Colon (tissue), 2 donors: ENCODE results near the gene CHDH.

Experiments
- FAIRE-seq: peaks from 2 replicates; lab custom pipeline; 2012; peaks lifted over from hg19 to GRCh38; lab: Jason Lieb, UNC
- donor health status: control.
- donor health status: control.

Gene CHDH, protein sequence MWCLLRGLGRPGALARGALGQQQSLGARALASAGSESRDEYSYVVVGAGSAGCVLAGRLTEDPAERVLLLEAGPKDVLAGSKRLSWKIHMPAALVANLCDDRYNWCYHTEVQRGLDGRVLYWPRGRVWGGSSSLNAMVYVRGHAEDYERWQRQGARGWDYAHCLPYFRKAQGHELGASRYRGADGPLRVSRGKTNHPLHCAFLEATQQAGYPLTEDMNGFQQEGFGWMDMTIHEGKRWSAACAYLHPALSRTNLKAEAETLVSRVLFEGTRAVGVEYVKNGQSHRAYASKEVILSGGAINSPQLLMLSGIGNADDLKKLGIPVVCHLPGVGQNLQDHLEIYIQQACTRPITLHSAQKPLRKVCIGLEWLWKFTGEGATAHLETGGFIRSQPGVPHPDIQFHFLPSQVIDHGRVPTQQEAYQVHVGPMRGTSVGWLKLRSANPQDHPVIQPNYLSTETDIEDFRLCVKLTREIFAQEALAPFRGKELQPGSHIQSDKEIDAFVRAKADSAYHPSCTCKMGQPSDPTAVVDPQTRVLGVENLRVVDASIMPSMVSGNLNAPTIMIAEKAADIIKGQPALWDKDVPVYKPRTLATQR

DNA sequence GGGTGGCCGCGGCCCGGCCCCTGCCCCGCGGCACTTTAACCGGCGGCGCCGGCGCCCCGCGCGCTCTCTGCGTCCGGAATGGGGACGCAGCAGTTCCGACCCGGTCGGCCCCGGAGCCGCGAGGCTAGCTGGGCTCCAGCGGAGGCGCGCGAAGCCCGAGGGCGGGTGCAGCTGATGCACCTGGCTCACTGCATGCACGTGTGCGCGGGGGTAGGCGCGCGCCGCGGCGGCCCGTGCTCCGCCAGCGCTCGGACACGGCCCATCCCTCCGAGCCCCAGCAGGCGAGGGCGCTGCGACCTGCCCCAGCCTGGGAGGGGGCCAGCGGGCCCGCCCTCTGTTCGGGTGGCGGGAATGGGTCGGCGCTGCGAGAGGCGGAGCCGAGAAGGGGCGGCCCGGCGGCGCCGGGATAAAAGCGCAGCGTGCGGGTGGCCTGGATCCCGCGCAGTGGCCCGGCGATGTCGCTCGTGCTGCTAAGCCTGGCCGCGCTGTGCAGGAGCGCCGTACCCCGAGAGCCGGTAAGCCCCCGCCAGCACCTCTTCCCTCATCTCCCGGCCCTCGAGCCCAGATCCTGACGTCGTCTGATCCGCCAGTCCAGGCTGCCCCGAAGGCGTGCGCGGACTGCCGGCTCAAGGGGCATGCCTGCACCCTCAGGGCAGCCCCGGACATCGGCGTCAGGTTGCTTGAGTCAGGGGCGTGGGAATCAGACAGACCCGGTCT lies at the start of gene CHDH, which contains the start of gene IL17RB:
CHDH (minus strand) TSS at position 286 of the 717 bp plus-strand sequence. CDS start 22,411 bp downstream, outside the sequence.
IL17RB (plus strand) TSS at position 435 of the 717 bp plus-strand sequence; CDS start at position 456, 21 bp downstream.
- no peak for FAIRE-seq

DNA sequence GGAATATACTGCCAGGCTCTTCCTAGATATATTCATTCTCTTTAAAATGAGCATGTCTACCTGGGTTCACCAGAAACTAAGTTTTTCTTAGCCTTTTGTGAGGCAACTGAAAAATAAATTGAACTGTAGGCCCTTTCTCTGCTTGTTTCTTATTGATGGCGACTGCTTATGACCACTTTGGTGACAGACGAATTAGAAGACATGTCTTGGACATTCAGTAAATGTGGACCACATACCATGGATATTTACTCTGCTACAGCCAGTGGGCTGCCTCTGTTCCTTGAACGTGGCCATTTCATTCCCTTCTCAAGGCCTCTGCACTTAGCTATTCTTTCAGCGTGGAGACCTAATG lies 46.0 kb upstream of the CHDH start:
- no peak for FAIRE-seq

DNA sequence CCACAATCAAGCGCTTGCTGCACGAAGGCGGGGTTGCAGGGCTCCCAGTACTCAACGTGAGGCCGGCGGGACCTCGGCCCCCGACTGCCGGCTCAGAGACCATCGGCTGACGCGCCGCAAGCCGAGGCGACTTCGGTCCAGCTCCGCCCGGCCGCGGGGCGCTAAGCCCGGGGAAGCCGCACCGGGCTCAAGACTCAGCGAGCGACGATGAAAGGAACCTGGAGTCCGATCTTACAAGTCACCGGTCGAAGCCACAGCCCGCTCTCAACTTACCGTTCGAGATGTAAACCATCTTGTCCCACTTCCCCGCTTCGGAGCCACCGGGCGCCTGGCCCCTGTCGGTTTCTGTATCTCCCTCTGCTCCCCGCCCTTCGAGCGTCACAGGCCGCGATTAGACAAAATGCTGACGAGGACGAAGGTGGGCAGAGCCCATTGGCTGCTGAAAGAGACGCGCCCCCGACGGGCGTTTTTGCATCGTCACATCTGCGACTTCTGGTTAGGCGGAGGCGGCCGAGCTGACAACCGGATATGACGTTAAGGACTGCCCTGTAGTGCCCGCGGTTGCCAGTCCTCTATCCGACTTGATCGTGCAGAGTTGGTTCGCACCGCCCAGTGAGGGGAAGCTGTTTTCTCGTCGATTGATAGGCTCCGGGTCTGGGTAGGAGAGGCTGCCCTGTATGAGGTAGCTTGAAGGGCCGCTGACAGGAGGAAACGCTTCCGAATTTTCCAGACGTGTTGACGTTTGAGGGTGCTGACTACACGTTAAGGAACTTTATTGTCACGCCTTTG lies 45.5 kb upstream of the CHDH start, which contains the start of gene SELENOK:
SELENOK (minus strand) TSS at position 363 of the 789 bp plus-strand sequence.
- FAIRE-seq, result peak; percentile 98

DNA sequence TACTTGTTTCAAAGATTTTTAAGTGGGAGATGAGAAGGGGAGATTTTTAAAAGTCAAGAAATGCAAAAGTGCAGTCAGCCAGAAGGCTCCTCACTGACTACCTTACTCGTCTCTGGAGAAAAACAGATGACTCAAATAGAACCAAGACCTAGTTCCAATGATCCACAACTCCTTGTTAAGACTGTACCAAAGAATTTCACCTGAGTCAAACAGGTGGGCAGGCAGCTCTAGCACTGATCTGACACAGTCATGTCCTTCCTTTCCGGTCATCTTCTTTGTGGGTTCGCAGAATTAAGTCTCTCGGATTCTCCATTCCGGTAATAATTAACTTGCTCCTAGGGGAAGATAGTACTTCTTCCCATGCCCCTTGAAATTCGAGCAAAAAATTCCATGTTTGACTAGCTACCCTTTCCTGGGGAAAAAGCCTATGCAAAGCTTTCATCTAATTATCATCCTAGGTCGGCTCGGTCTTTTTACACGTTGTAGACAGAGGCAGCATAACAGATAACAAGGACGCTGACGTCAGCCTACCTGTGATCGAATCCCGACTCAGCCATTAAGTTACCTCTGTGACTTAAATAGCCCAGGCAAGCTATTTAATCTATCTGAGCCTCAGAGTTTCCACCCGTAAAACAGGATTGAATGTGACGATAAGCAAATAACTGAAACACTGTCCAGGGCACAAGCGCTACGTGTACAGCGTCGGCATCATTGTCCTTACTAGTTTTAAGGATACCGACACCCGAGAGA lies 44.7 kb upstream of the CHDH start:
- FAIRE-seq, result no peak

DNA sequence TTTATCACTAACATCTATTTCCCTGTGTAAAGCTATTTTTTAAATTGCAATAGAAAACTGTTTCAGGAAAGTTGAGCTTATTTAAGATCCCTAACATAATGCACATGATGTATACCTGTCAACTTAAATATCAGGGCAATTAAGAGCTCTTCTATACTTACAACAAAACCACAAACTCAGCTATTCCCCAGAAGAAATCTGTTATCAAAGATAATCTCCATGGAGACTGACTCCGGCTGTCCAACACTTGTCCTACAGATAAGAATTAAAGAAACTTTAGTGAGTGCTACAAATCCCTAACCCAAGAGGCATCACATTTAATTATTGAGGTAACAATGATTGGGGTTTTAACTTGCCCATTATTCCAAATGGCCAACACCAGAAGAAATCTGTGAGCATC lies 42.0 kb upstream of the CHDH start:
- no peak for FAIRE-seq

DNA sequence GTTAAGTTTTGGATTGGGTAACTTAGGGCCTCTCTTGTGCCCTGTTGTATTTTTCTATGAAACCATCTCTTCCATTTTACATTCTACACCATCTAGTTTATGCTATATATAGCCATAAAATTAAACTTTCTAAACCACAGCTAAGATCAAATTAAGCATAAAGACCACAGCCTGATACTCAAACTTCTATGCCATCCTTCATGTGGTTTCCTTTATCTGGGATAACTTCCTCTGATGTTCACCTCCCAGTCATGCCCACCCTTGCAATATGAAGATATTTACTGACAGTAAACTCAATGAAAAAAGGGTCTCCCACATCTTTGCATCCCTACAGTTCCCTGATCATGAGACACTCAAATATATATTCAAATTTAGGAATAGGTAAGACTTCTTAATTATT lies 41.2 kb upstream of the CHDH start:
- no peak for FAIRE-seq

DNA sequence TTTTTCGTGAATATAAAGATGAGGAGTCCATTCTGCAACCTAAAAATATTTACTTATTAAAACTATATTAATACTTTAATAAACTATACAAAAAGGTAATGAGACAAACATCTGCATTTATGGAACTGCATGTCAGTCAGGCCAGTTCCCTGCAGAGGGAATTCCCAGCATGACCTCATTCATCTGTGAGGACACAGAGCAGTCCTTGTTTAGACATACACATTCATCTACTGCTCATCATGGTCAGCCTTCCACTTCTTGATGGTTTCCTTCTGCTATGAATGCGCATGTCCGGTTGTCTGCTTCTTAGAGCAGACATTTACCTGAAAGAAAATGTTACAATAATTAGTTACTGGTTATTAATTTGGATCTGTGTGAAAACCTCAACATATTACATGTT lies 39.0 kb upstream of the CHDH start:
- FAIRE-seq, result no peak

DNA sequence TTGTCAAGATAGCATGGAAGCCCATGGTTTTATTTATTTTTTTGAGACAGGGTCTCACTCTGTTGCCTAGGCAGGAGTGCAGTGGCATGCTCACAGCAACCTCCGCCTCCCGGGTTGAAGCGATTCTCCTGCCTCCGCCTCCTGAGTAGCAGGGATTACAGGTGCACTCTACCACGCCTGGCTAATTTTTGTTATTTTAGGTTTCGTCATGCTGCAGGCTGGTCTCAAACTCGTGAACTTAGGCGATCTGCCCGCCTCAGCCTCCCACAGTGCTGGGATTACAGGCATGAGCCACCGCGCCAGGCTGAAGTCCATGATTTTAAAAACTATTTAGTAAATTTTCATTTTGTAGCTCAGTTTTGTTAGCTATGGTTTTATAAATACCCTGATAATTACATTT lies 38.4 kb upstream of the CHDH start:
- FAIRE-seq, result no peak

DNA sequence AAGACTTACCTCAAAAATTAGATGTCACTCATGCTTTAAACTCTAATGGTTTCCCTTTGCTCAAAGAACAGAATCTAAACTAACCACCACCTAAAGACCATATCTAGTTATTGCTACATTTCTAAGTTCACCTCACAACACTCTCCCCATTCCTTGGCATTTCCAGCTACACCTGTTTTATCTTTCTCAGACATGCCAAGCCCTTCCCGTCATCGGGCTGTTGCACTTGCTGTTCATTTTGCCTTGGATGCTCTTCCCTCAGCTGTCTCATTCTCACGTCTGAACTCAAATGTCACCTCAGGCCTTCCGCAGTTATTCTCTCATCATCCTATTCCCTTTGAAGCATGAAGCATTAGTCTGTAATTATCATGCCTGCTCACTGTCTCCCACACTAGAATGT lies 36.8 kb upstream of the CHDH start:
- no peak for FAIRE-seq

DNA sequence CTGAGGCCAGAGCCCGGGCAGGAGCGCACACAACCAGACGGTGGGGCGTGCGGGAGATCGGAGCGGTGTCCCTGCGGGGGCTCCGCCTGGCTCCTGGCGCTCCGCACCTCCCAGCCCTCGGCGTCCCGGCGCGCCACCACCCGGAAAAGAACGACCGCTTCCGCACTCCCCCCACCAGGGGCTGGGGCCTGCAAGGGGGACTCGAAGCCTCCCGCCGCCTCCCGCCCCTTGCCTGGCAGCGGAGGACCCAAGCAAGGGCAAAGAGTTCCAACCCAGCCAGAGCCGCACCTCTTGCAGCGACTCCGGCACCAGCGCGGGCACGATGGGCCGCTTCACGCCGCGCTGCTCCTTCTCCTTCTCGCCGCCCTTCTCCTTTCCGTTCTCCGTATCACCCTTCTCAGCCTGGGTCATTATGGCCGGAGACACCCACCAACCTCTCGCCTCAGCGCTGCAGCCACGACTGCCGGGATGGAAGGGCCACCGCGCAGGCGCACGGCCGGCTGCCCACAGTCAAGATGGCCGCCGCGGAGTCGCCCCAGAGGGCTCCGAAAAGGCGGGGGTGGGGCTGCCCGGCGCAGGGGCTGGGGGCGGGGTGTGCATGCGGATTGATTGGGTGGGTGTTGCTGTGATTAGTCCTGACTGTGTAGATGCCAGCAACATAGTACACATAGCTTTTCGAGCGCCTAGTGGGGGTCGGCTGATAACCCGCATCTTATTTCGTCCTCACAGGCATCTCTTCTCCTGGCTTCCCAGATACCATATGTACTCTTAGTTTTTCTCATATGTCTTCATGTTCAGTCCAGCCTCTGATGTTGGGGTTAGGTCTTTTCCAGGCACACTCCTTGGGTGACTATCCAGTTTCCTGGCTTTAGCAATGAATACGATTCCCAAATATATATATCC lies 35.7 kb upstream of the CHDH start, which contains the start of gene ACTR8:
ACTR8 (minus strand) TSS at position 462 of the 903 bp plus-strand sequence; CDS start at position 411, 51 bp downstream.
- no peak for FAIRE-seq

DNA sequence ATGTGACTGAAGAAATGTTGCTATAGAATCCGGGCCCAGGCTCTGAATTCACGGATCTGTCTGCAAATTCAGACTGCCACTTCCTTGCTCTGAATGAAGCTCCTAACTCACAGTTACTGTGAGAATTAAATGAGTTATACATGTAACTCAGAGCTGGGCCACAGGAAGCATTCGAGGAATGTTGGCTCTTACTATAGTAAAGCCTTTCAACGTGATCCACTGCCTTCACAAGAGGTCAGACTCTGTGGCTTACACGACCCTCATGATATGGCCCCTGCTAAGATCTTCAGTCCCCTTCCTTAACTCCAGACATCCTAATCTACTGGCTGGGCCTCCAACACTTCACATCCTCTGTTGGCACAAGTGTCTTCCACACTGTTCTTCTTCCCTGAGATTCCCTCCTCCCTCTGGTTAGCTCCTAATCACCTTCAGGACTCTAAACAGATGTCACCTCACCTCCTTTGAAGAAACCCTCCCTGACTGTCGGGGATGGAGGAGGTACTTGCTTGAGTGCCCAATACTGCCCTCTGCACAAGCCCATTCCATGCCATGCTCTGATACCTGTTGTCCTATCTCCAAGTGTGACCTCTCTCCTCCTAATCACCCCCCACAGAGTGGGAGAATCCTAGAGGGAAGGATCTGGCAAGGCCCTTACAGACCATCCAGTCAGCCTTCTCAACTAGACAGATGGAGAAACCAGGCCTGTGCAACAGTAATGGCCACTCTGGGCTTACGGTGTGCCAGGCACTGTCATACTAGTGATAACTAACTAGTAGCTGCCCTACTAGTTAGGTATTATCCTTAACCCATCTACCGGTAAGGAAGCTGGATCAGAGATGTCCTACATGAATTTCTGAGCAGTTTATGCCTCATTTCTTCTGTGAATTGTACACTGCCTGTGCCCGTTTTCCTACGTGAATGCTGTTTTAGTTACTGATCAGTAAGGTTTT lies 34.5 kb upstream of the CHDH start:
- no peak for FAIRE-seq

DNA sequence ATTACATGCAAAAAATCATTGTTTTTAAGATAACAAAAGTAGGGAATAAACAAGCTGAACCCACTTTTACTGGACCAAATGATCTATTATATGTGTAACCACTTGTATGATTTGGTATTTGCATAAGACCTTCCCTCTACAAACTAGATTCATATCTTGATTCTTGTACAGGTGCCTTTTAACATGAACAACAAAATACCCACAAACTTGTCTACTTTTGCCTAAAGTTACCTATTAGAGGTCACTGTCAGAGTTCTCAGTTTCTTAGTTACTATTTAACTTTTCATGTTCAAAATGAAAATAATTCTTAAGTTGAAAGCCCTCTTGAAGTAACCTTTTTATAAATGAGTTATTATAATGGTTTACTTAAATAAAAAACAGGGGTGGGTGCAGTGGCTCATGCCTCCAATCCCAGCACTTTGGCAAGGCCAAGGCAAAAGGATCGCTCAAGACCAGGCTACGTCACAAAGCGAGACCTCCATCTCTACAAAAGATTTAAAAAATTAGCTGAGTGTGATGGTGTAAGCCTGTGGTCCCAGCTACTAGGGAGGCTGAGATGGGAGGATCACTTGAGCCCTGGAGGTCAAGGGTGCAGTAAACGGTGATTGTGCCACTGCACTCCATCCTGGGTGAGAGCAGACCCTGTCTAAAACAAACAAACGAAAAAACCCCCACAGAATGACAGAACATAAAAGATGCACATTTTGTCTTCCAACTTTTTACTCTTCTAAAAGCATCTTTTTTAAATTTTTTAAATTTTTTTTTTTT lies 19.7 kb upstream of the CHDH start:
- FAIRE-seq, result no peak

DNA sequence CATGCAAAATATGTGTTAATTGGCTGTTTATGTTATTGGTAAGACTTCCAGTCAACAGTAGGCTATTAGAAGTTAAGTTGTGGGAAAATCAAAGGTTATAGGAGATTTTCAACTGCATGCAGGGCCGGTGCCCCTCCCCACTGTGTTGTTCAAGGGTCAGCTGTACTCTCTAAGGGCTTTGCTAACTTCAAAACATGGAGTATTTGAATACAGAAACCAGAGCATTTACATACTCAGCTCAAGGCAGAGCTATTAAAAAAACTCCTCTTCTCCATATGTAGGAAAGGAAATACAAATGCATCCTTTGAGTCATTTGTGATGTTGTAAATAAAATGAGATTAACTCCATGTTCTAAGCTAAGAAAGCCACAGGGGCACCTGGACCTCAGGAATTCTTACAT lies 16.9 kb upstream of the CHDH start:
- no peak for FAIRE-seq

DNA sequence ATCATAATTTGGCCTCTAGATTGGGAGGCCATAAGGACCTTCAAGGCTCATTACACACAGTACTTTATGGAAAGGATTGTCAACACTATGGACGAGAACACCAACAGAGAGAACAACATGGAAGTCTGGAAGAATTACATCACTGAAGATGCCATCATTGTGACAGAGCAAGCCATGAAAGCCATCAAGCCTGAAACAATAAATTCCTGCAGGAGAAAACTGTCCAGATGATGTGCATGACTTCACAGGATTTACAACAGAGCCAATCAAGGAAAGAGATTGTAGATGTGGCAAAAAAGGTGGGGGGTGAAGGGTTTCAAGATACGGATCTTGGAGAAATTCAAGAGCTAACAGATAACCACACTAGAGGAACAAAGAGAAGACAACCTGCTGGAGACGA lies 16.0 kb upstream of the CHDH start:
- no peak for FAIRE-seq

DNA sequence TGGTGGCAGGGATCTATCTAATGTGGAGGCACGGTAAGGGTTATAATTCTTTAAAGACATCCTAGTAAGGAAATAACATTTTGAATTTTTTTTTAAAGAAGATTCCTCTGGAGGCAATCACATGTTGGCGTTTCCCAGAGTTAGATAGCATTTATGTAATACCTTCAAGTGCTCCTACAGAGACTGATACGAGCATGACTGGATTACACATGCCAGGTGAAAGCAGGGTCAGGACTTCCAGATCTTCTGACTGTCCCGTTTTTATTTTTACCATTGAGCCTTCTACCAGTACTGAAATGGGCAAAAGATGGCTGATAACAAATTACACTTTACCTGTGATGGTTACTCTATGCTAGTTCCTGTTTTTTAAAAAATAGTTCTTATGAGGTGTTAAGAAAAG lies 14.0 kb upstream of the CHDH start:
- no peak for FAIRE-seq

DNA sequence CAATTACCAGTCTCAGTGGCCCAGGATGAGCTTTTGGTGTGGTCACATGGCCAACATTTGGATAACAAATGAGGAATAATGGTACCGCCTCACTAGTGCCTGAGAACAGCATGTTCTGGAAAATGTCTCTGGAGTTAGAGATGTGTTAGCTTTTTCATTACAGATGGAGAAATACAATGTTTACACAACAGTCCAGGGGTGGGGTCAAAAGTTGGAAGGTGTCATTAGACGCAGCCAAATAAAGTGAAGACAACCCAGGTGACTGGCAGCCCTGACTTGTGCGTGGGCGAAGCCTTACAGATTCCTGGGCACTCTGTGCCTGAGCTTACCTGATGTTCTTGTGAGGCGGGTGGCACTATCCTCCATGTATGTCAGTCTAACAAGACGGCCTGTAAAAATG lies 13.0 kb upstream of the CHDH start:
- FAIRE-seq, result no peak

DNA sequence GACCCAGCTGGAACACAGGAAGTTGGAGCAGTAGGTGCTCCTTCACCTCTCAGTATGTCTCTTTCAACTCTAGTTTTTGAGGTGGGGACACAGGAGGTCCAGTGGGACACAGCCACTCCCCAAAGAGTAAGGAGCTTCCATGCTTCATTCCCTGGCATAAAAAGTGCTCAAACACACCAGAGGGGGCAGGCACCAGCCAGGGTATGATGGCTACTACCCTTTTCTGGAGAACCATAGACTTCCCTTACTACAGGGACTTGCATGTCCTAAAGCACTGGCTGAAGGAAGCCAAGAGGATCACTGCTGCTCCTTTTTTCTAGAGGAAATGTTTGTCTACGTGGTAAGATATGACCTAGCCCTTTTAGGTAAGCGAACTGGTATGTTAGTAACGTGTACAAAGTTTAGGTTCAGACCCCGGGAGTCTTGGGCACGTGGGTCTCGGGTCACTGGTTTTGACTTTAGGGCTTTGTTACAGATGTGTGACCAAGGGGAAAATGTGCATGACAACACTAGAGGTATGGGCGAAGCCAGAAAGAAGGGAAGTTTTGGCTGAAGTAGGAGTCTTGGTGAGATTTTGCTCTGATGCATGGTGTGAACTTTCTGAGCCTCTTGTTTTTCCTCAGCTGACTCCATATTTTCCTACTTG lies 12.0 kb upstream of the CHDH start:
- FAIRE-seq, result no peak

DNA sequence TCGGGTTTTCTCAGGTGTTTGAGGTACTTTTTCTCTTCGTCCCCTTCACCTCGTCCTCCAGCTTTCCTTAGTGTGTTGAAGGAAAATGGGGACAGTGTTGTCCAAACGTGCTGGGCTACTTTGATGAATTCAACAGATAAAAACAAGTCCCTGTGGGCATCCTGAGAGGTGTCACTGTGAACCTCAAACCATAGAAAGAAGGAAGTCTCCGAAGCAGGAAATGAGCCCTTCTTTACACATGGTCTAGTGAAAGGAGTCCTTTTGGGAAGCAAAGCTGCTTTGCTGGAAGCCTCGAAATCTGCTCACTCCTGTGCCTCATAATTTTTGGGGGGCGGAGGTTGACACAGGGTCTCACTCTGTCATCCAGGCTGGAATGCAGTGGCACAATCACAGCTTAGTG lies 10.7 kb upstream of the CHDH start:
- FAIRE-seq, result no peak
